ENCODE results near the gene ELAVL3. TPM values are rescaled to one million over a fixed set of nuclear protein-coding genes. Genes with fewer than 3 reads are reported as not detected.

ELAVL3 gene
- total and polyA plus RNA-seq, 2 of the 8 experiments (the other 6 are each of a cell fraction or from before 2014, with no cell fraction given) = 0.80 to 1.0 TPM

DNA sequence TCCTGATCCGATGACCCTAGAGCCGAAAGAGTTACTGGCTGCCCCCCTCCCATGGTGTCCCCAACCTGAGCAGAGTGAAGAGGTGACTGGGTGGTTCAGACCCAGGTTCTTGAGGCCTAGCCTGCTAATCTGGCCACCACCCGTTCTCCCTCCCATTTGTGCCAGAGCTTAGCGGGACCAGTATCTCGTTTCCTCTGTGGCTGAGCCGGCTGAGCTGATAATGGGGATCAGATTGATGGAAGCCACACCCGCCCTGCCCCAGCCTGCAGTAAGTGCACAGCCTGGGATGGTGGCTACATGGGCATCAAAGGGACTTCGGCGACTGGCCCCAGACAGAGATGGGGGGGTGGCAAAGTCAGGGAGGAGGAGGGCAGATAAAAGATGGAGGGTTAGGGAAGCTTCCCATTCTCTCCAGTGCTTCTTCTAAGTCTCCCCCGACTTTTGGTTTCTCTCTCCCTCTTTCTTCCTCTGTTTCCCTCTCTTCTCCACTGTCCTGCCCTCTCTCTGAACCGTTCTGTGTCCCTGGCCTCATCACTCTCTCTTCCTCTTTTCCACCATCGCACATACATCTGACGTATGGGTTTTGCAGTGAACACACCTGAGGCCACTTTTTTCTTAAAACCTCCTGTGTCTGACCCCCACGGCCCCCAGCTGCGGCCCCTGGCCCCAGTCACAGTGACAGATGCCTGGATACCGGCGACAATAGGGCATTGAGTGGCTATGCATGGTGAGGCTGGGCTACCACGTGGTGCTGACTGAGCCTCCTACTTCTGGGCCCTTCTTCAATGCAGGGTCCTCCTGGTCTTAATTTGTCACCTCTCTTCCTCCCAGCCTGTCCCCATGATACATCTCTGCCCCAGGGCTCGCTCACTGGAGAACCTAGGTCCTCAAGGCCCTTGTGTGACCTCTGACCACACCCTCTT, 2.4 kb downstream of the ELAVL3 start (continued):
- TF ChIP-seq, protein P1, sequence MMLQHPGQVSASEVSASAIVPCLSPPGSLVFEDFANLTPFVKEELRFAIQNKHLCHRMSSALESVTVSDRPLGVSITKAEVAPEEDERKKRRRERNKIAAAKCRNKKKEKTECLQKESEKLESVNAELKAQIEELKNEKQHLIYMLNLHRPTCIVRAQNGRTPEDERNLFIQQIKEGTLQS (IDR thresholded peaks at IDR 0.05; ENCODE audit: insufficient read depth, low read depth, low read length) = no peak
- TF ChIP-seq, protein P2, sequence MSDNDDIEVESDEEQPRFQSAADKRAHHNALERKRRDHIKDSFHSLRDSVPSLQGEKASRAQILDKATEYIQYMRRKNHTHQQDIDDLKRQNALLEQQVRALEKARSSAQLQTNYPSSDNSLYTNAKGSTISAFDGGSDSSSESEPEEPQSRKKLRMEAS (IDR thresholded peaks at IDR 0.05) = no peak
- TF ChIP-seq CEBPB (IDR thresholded peaks at IDR 0.05; ENCODE audit: low read depth, low read length) (no peak), RXRA (IDR thresholded peaks at IDR 0.05; ENCODE audit: insufficient read depth, low read depth, low read length) (no peak), FOSL1 (IDR thresholded peaks at IDR 0.05; ENCODE audit: insufficient read depth, low read depth, low read length) (no peak)
